NCI-H446 (cell line): Measurements from ENCODE around the gene SYNGR2.

ENCODE experiments used
- DNase-seq, 2 experiments: peaks; one replicate each; lab custom pipeline; 2025; lab: John Stamatoyannopoulos, UW

Gene SYNGR2

GRCh38 chr17:78143214-78144146 is 24.9 kb upstream of the SYNGR2 start:
- no peak for DNase-seq

- DNase-seq = peak in 1 of 2 experiments; percentile 79
Measured at GRCh38 chr17:78144147-78144719, 24.1 kb upstream of the SYNGR2 start.

- DNase-seq = no peak
Measured at GRCh38 chr17:78144736-78145641, 23.4 kb upstream of the SYNGR2 start.

- no peak for DNase-seq
Measured at GRCh38 chr17:78146471-78146869, 21.9 kb upstream of the SYNGR2 start.

GRCh38 chr17:78146881-78147280 is 21.5 kb upstream of the SYNGR2 start:
- no peak for DNase-seq

- DNase-seq = no peak
Measured at GRCh38 chr17:78147315-78147998, 20.9 kb upstream of the SYNGR2 start.

GRCh38 chr17:78148286-78149016 is 19.9 kb upstream of the SYNGR2 start:
- no peak for DNase-seq

- DNase-seq = no peak
Measured at GRCh38 chr17:78151514-78152008, 16.8 kb upstream of the SYNGR2 start.

- DNase-seq = no peak
Measured at GRCh38 chr17:78154903-78155811, 13.2 kb upstream of the SYNGR2 start.

- DNase-seq = no peak
Measured at GRCh38 chr17:78159575-78160158, 8.7 kb upstream of the SYNGR2 start.

GRCh38 chr17:78163881-78164747 is 4.3 kb upstream of the SYNGR2 start:
- DNase-seq = no peak

- DNase-seq = no peak
Measured at GRCh38 chr17:78164748-78165607, 3.4 kb upstream of the SYNGR2 start.

GRCh38 chr17:78166416-78166815 is 2.0 kb upstream of the SYNGR2 start:
- no peak for DNase-seq

- peak in 1 of 2 experiments; percentile 61 for DNase-seq
Measured at GRCh38 chr17:78168903-78169793, 767 bp downstream of the SYNGR2 start.

- no peak for DNase-seq
Measured at GRCh38 chr17:78170692-78171590, 2.6 kb downstream of the SYNGR2 start.
